GM12801 (cell line): ENCODE measurements around the gene NDFIP1.

Experiments
- CTCF ChIP-seq: IDR thresholded peaks from one replicate; pipeline ENCODE4 v1.5.1; 2011; ENCODE audit warnings: control low read depth; ENCODE audit not compliant: insufficient read length; ENCODE audit errors: extremely low read depth

NDFIP1 gene

GRCh38 chr5:142110988-142111687 is 2.6 kb downstream of the NDFIP1 start:
- no peak for TF ChIP-seq CTCF

GRCh38 chr5:142114687-142115086 is 6.1 kb downstream of the NDFIP1 start:
- TF ChIP-seq CTCF: no peak

GRCh38 chr5:142115937-142116614 is 7.5 kb downstream of the NDFIP1 start:
- no peak for TF ChIP-seq CTCF

GRCh38 chr5:142117579-142118151 is 9.1 kb downstream of the NDFIP1 start:
- TF ChIP-seq CTCF: no peak

- TF ChIP-seq CTCF: no peak
Measured at GRCh38 chr5:142118155-142118686, 9.6 kb downstream of the NDFIP1 start.

GRCh38 chr5:142119051-142119625 is 10.6 kb downstream of the NDFIP1 start:
- no peak for TF ChIP-seq CTCF

- no peak for TF ChIP-seq CTCF
Measured at GRCh38 chr5:142120247-142120935, 11.8 kb downstream of the NDFIP1 start.
